Mesothelial cell of epicardium (in vitro differentiated cells): Measurements from ENCODE around the gene PSMG3. TPM values are rescaled to one million over a fixed set of nuclear protein-coding genes. Genes with fewer than 3 reads are reported as not detected.

Experiments used
- DNase-seq, 2 experiments: peaks; one replicate each; pipeline ENCODE4 v3.0.0; 2021; ENCODE audit warnings: low spot score in 2 of 2; ENCODE audit not compliant: unreplicated experiment in 2 of 2
- H3K27ac Mint-ChIP-seq: 2 replicates; pipeline ENCODE4 v1.8.0; 2021; ENCODE audit warnings: mixed read lengths
- H3K27me3 Mint-ChIP-seq: 2 replicates; pipeline ENCODE4 v1.8.0; 2021; ENCODE audit warnings: low read depth, mixed read lengths
- H3K36me3 Mint-ChIP-seq: 2 replicates; pipeline ENCODE4 v1.8.0; 2021; ENCODE audit warnings: mixed read lengths
- H3K4me1 Mint-ChIP-seq: 2 replicates; pipeline ENCODE4 v1.8.0; 2021; ENCODE audit warnings: mixed read lengths
- H3K4me3 Mint-ChIP-seq: 2 replicates; pipeline ENCODE4 v1.8.0; 2021; ENCODE audit warnings: mild to moderate bottlenecking, moderate library complexity, mixed read lengths
- H3K9me3 Mint-ChIP-seq: 2 replicates; pipeline ENCODE4 v1.8.0; 2021; ENCODE audit warnings: mixed read lengths
- CTCF ChIP-seq: fragments of 200-600 bp; sonication (generic); IDR thresholded peaks from one replicate; pipeline ENCODE4 v1.5.0; 2021; ENCODE audit warnings: antibody characterized with exemption; ENCODE audit not compliant: unreplicated experiment
- total RNA-seq: library from RNA; stranded (reverse); gene quantifications from 3 replicates; pipeline ENCODE4 v1.2.1, GENCODE V29; 2021

The PSMG3 gene
- total RNA-seq, 1 donor from 2014 or later = 31.0 TPM

GRCh38 chr7:1562597-1563051 is 7.2 kb downstream of the PSMG3 start:
- no peaks in the 10 kb centered on the region for H3K27me3 Mint-ChIP-seq
- no peak overlapping the region for H3K4me3 Mint-ChIP-seq
- H3K4me1 Mint-ChIP-seq = peaks cover 23% of the 10 kb centered on the region
- no peak for DNase-seq
- no peak overlapping the region for H3K27ac Mint-ChIP-seq
- TF ChIP-seq CTCF = no peak
- H3K9me3 Mint-ChIP-seq = no peaks in the 10 kb centered on the region
- H3K36me3 Mint-ChIP-seq = peaks cover 11% of the 10 kb centered on the region

GRCh38 chr7:1562116-1562515 is 7.7 kb downstream of the PSMG3 start:
- peaks cover 8% of the 10 kb centered on the region for H3K36me3 Mint-ChIP-seq
- peaks cover 23% of the 10 kb centered on the region for H3K4me1 Mint-ChIP-seq
- no peaks in the 10 kb centered on the region for H3K9me3 Mint-ChIP-seq
- H3K27me3 Mint-ChIP-seq = no peaks in the 10 kb centered on the region
- peak overlapping the region; percentile 44 for H3K27ac Mint-ChIP-seq
- TF ChIP-seq CTCF = no peak
- no peak overlapping the region for H3K4me3 Mint-ChIP-seq
- DNase-seq = no peak

GRCh38 chr7:1561036-1561940 is 8.5 kb downstream of the PSMG3 start:
- DNase-seq = no peak
- Mint-ChIP-seq H3K4me1 (peaks cover 27% of the 10 kb centered on the region), H3K4me3 (no peak overlapping the region), H3K27me3 (no peaks in the 10 kb centered on the region), H3K9me3 (no peaks in the 10 kb centered on the region), H3K27ac (peak overlapping the region; percentile 44), H3K36me3 (peaks cover 4% of the 10 kb centered on the region)
- TF ChIP-seq CTCF = no peak

GRCh38 chr7:1560620-1561031 is 9.2 kb downstream of the PSMG3 start:
- no peak overlapping the region for H3K4me3 Mint-ChIP-seq
- no peaks in the 10 kb centered on the region for H3K9me3 Mint-ChIP-seq
- H3K4me1 Mint-ChIP-seq = peaks cover 31% of the 10 kb centered on the region
- TF ChIP-seq CTCF = no peak
- no peak overlapping the region for H3K27ac Mint-ChIP-seq
- no peak for DNase-seq
- peaks cover 2% of the 10 kb centered on the region for H3K36me3 Mint-ChIP-seq
- H3K27me3 Mint-ChIP-seq = no peaks in the 10 kb centered on the region

GRCh38 chr7:1559626-1560590 is 9.9 kb downstream of the PSMG3 start:
- Mint-ChIP-seq H3K27ac (no peak overlapping the region), H3K4me3 (no peak overlapping the region), H3K27me3 (no peaks in the 10 kb centered on the region), H3K4me1 (peaks cover 38% of the 10 kb centered on the region), H3K9me3 (no peaks in the 10 kb centered on the region), H3K36me3 (no peaks in the 10 kb centered on the region)
- DNase-seq = no peak
- TF ChIP-seq CTCF = no peak
